ENCODE data around the gene VAV2. TPM values are rescaled to one million over a fixed set of nuclear protein-coding genes. Genes with fewer than 3 reads are reported as not detected.

VAV2 gene
- total RNA-seq, 6 experiments from 2014 or later, result 17.6 to 24.5 (median 21.7) TPM

- no peaks in the 10 kb centered on the region for H3K4me1 Mint-ChIP-seq (ENCODE audit: low read depth)
- no peak for TF ChIP-seq CTCF (IDR thresholded peaks at IDR 0.05)
- no peaks in the 10 kb centered on the region for H3K9me3 Mint-ChIP-seq
- no peak for DNase-seq
- no peak overlapping the region for H3K27ac Mint-ChIP-seq
- H3K27me3 Mint-ChIP-seq (ENCODE audit: insufficient read depth), result no peaks in the 10 kb centered on the region; the same call in 1 of the 2 replicates
- peaks cover 12% of the 10 kb centered on the region for H3K36me3 Mint-ChIP-seq (ENCODE audit: low read depth)
- no peak overlapping the region for H3K4me3 Mint-ChIP-seq
Measured at GRCh38 chr9:133814586-133815208, 177.4 kb downstream of the VAV2 start.

- H3K27ac Mint-ChIP-seq, result no peak overlapping the region
- H3K9me3 Mint-ChIP-seq, result no peaks in the 10 kb centered on the region
- H3K36me3 Mint-ChIP-seq (ENCODE audit: low read depth), result peaks cover 12% of the 10 kb centered on the region
- H3K27me3 Mint-ChIP-seq (ENCODE audit: insufficient read depth), result no peaks in the 10 kb centered on the region; the same call in 1 of the 2 replicates
- H3K4me1 Mint-ChIP-seq (ENCODE audit: low read depth), result no peaks in the 10 kb centered on the region
- DNase-seq, result no peak
- H3K4me3 Mint-ChIP-seq, result no peak overlapping the region
- TF ChIP-seq CTCF (IDR thresholded peaks at IDR 0.05), result no peak
Measured at GRCh38 chr9:133813749-133814585, 178.2 kb downstream of the VAV2 start.

- no peak overlapping the region for H3K4me3 Mint-ChIP-seq
- H3K27me3 Mint-ChIP-seq (ENCODE audit: insufficient read depth), result no peaks in the 10 kb centered on the region; the same call in 1 of the 2 replicates
- no peak overlapping the region for H3K27ac Mint-ChIP-seq
- no peak for TF ChIP-seq CTCF (IDR thresholded peaks at IDR 0.05)
- H3K36me3 Mint-ChIP-seq (ENCODE audit: low read depth), result peaks cover 5% of the 10 kb centered on the region
- no peaks in the 10 kb centered on the region for H3K4me1 Mint-ChIP-seq (ENCODE audit: low read depth)
- H3K9me3 Mint-ChIP-seq, result no peaks in the 10 kb centered on the region
- no peak for DNase-seq
Measured at GRCh38 chr9:133812941-133813748, 179.0 kb downstream of the VAV2 start.

GRCh38 chr9:133812077-133812868, 179.9 kb downstream of the VAV2 start:
- no peak overlapping the region for H3K27ac Mint-ChIP-seq

More at GRCh38 chr9:133812077-133812868, 179.9 kb downstream of the VAV2 start:
- no peak for DNase-seq
- Mint-ChIP-seq H3K4me1 (ENCODE audit: low read depth) (no peaks in the 10 kb centered on the region), H3K36me3 (ENCODE audit: low read depth) (no peaks in the 10 kb centered on the region), H3K9me3 (no peaks in the 10 kb centered on the region), H3K4me3 (no peak overlapping the region), H3K27me3 (ENCODE audit: insufficient read depth) (no peaks in the 10 kb centered on the region; the same call in 1 of the 2 replicates)
- no peak for TF ChIP-seq CTCF (IDR thresholded peaks at IDR 0.05)
